Measurements from ENCODE around the gene HSDL2. TPM values are rescaled to one million over a fixed set of nuclear protein-coding genes. Genes with fewer than 3 reads are reported as not detected.
A peak's percentile ranks its signal among the peaks of the same experiment; 100 is the strongest.

The HSDL2 gene
- total RNA-seq, 1 donor from 2014 or later: 27.8 TPM

GRCh38 chr9:112333639-112334431, 46.1 kb upstream of the HSDL2 start:
- peak overlapping the region; percentile 96 for H3K4me3 Mint-ChIP-seq (ENCODE audit: low read depth)
- peak; percentile 94 for DNase-seq (ENCODE audit: low spot score, unreplicated experiment)

DNA sequence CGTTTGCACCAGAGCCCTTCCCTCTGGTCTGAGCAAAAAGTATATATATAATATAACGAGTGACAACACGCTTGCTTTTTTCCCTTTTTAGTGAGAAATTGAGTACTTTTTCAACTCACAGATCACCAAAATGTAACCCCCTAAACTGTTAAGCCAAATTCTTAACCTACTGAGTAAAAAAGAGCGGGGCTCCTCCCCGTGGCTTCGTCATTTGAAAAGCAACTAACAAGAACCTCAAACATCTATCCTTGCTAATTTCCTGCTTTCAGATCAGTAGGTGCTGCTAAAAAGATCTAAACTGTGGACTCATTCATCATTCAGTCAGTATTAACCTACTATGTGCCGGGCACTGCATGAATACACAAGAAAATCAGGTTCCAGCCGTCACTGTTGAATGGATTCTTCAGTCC, 45.5 kb upstream of the HSDL2 start:
- no peak for DNase-seq (ENCODE audit: low spot score, unreplicated experiment)
- H3K4me1 Mint-ChIP-seq (ENCODE audit: low read depth): peaks cover 28% of the 10 kb centered on the region
- TF ChIP-seq, protein P1, sequence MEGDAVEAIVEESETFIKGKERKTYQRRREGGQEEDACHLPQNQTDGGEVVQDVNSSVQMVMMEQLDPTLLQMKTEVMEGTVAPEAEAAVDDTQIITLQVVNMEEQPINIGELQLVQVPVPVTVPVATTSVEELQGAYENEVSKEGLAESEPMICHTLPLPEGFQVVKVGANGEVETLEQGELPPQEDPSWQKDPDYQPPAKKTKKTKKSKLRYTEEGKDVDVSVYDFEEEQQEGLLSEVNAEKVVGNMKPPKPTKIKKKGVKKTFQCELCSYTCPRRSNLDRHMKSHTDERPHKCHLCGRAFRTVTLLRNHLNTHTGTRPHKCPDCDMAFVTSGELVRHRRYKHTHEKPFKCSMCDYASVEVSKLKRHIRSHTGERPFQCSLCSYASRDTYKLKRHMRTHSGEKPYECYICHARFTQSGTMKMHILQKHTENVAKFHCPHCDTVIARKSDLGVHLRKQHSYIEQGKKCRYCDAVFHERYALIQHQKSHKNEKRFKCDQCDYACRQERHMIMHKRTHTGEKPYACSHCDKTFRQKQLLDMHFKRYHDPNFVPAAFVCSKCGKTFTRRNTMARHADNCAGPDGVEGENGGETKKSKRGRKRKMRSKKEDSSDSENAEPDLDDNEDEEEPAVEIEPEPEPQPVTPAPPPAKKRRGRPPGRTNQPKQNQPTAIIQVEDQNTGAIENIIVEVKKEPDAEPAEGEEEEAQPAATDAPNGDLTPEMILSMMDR (IDR thresholded peaks at IDR 0.05; ENCODE audit: unreplicated experiment): no peak

More at GRCh38 chr9:112333639-112334431, 46.1 kb upstream of the HSDL2 start:
- peak overlapping the region; percentile 99 for H3K27ac Mint-ChIP-seq
- H3K27me3 Mint-ChIP-seq: no peaks in the 10 kb centered on the region
- no peaks in the 10 kb centered on the region for H3K9me3 Mint-ChIP-seq (ENCODE audit: low read depth)
- TF ChIP-seq, protein P1 (IDR thresholded peaks at IDR 0.05; ENCODE audit: unreplicated experiment): peak; percentile 56
- H3K4me1 Mint-ChIP-seq (ENCODE audit: low read depth): peaks cover 28% of the 10 kb centered on the region
- no peaks in the 10 kb centered on the region for H3K36me3 Mint-ChIP-seq (ENCODE audit: insufficient read depth)

DNA sequence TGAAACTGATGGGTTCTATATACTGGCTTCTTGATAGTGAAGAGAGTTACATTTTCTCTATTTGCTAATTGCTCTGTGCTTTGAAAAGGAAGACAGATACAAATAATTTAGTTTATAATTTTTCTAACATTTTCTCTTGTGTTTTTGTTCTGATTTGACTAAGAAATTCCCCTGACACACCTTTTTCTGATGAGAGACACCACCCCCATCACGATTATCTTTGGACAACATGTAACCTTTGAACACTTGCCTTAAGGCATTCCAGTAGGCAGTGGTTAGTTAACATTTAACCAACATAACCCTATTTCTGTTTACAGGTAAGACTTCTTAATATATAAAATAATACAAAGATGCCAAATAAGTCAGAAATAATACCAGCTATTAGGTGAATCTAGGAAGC, 42.4 kb upstream of the HSDL2 start:
- Mint-ChIP-seq H3K9me3 (ENCODE audit: low read depth) (no peaks in the 10 kb centered on the region), H3K4me3 (ENCODE audit: low read depth) (no peak overlapping the region), H3K27me3 (no peaks in the 10 kb centered on the region), H3K27ac (no peak overlapping the region), H3K4me1 (ENCODE audit: low read depth) (peaks cover 19% of the 10 kb centered on the region), H3K36me3 (ENCODE audit: insufficient read depth) (no peaks in the 10 kb centered on the region)
- no peak for DNase-seq (ENCODE audit: low spot score, unreplicated experiment)
- TF ChIP-seq, protein P1 (IDR thresholded peaks at IDR 0.05; ENCODE audit: unreplicated experiment): no peak

More for the DNA sequence above, 45.5 kb upstream of the HSDL2 start:
- H3K9me3 Mint-ChIP-seq (ENCODE audit: low read depth): no peaks in the 10 kb centered on the region
- H3K27me3 Mint-ChIP-seq: no peaks in the 10 kb centered on the region
- peak overlapping the region; percentile 94 for H3K4me3 Mint-ChIP-seq (ENCODE audit: low read depth)
- H3K36me3 Mint-ChIP-seq (ENCODE audit: insufficient read depth): no peaks in the 10 kb centered on the region
- peak overlapping the region; percentile 99 for H3K27ac Mint-ChIP-seq

GRCh38 chr9:112338561-112338960, 41.3 kb upstream of the HSDL2 start:
- no peaks in the 10 kb centered on the region for H3K36me3 Mint-ChIP-seq (ENCODE audit: insufficient read depth)
- no peaks in the 10 kb centered on the region for H3K9me3 Mint-ChIP-seq (ENCODE audit: low read depth)
- no peak overlapping the region for H3K27ac Mint-ChIP-seq
- H3K27me3 Mint-ChIP-seq: no peaks in the 10 kb centered on the region
- no peak overlapping the region for H3K4me3 Mint-ChIP-seq (ENCODE audit: low read depth)
- peaks cover 19% of the 10 kb centered on the region for H3K4me1 Mint-ChIP-seq (ENCODE audit: low read depth)
- TF ChIP-seq, protein P1 (IDR thresholded peaks at IDR 0.05; ENCODE audit: unreplicated experiment): no peak
- DNase-seq (ENCODE audit: low spot score, unreplicated experiment): no peak

- Mint-ChIP-seq H3K4me1 (ENCODE audit: low read depth) (peaks cover 16% of the 10 kb centered on the region), H3K4me3 (ENCODE audit: low read depth) (no peak overlapping the region), H3K27ac (no peak overlapping the region), H3K27me3 (no peaks in the 10 kb centered on the region), H3K9me3 (ENCODE audit: low read depth) (no peaks in the 10 kb centered on the region), H3K36me3 (ENCODE audit: insufficient read depth) (no peaks in the 10 kb centered on the region)
- no peak for DNase-seq (ENCODE audit: low spot score, unreplicated experiment)
- TF ChIP-seq, protein P1 (IDR thresholded peaks at IDR 0.05; ENCODE audit: unreplicated experiment): no peak
Measured at GRCh38 chr9:112339886-112340285, 40.0 kb upstream of the HSDL2 start.

All from progenitor cell of endocrine pancreas (in vitro differentiated cells).